GM15510 (cell line): ENCODE data around the gene TFDP3.

Experiments
- POLR2A ChIP-seq: IDR thresholded peaks from 3 replicates; pipeline ENCODE4 v1.6.1; 2011; ENCODE audit warnings: borderline replicate concordance; ENCODE audit not compliant: insufficient read length; ENCODE audit errors: extremely low read depth

TFDP3 gene

GRCh38 chrX:133218329-133218728, at the start of gene TFDP3:
Gene TFDP3, minus strand, starts transcription at chrX:133218354. Its CDS starts 95 bp downstream, at chrX:133218259.
- no peak for TF ChIP-seq POLR2A

- no peak for TF ChIP-seq POLR2A
Observed at GRCh38 chrX:133267621-133268020, 49.5 kb upstream of the TFDP3 start.

- no peak for TF ChIP-seq POLR2A
Observed at GRCh38 chrX:133265331-133265730, 47.2 kb upstream of the TFDP3 start.

GRCh38 chrX:133258481-133258880, 40.3 kb upstream of the TFDP3 start:
- no peak for TF ChIP-seq POLR2A

- no peak for TF ChIP-seq POLR2A
Observed at GRCh38 chrX:133254666-133255065, 36.5 kb upstream of the TFDP3 start.

GRCh38 chrX:133251204-133251603, 33.0 kb upstream of the TFDP3 start:
- TF ChIP-seq POLR2A, result no peak

GRCh38 chrX:133250184-133251100, 32.3 kb upstream of the TFDP3 start:
- TF ChIP-seq POLR2A, result no peak

- no peak for TF ChIP-seq POLR2A
Observed at GRCh38 chrX:133249266-133250058, 31.3 kb upstream of the TFDP3 start.

GRCh38 chrX:133248177-133248576, 30.0 kb upstream of the TFDP3 start:
- TF ChIP-seq POLR2A, result no peak

- no peak for TF ChIP-seq POLR2A
Observed at GRCh38 chrX:133246921-133247320, 28.8 kb upstream of the TFDP3 start.

GRCh38 chrX:133235830-133236229, 17.7 kb upstream of the TFDP3 start:
- no peak for TF ChIP-seq POLR2A

- no peak for TF ChIP-seq POLR2A
Observed at GRCh38 chrX:133232331-133232730, 14.2 kb upstream of the TFDP3 start.

- TF ChIP-seq POLR2A, result no peak
Observed at GRCh38 chrX:133229361-133229760, 11.2 kb upstream of the TFDP3 start.

- TF ChIP-seq POLR2A, result no peak
Observed at GRCh38 chrX:133215747-133216146, 2.4 kb downstream of the TFDP3 start.

- no peak for TF ChIP-seq POLR2A
Observed at GRCh38 chrX:133215017-133215416, 3.1 kb downstream of the TFDP3 start.
